Transverse colon (tissue), 4 donors: ENCODE measurements around the gene PKMYT1.

Experiments used
- CTCF ChIP-seq, 5 experiments: fragments of 200-600 bp in 3 of 5; fragments of 450-650 bp in 2 of 5; sonication (generic) in 3 of 5; IDR thresholded peaks; 1 replicate in 2 of 5; 2 replicates in 3 of 5; pipeline ENCODE4 v1.5.1; 2016 to 2017; ENCODE audit warnings: antibody characterized with exemption in 5 of 5, inconsistent platforms in 3 of 5, mild to moderate bottlenecking in 2 of 5, moderate library complexity in 1 of 5
- POLR2A ChIP-seq: fragments of 450-650 bp; IDR thresholded peaks from one replicate; pipeline ENCODE4 v1.6.1; 2016; ENCODE audit warnings: antibody characterized with exemption, mild to moderate bottlenecking, moderate library complexity
- POLR2AphosphoS5 ChIP-seq, 3 donors: sonication (generic); formaldehyde crosslinking; IDR thresholded peaks; one replicate each; pipeline ENCODE4 v1.6.1; 2016; ENCODE audit warnings: antibody characterized with exemption in 3 of 3

- TF ChIP-seq CTCF (IDR thresholded peaks at IDR 0.05) (no peak), POLR2AphosphoS5 (IDR thresholded peaks at IDR 0.05) (no peak), POLR2A (no peak)
Measured at GRCh38 chr16:2999929-3000328, 19.7 kb upstream of the PKMYT1 start.
